Neutrophil (primary cell): ENCODE data around the gene TCP10L.

Source experiments
- H3K27ac ChIP-seq: fragments of 200-600 bp; sonication (generic); 2 replicates; pipeline ENCODE4 v1.5.1; 2016; ENCODE audit warnings: mild to moderate bottlenecking, moderate library complexity
- H3K27me3 ChIP-seq: fragments of 200-600 bp; sonication (generic); 2 replicates; pipeline ENCODE4 v1.6.0; 2016; ENCODE audit warnings: mild to moderate bottlenecking
- H3K36me3 ChIP-seq: fragments of 200-600 bp; sonication (generic); 2 replicates; pipeline ENCODE4 v1.5.1; 2017
- H3K4me1 ChIP-seq, 2 experiments: fragments of 200-600 bp in 1 of 2; sonication (generic) in 1 of 2; 1 replicate in 1 of 2; 2 replicates in 1 of 2; pipeline versions ENCODE4 v1.5.1 to v1.6.1; 2013 to 2016; ENCODE audit warnings: low read depth in 1 of 2, low read length in 1 of 2, mild to moderate bottlenecking in 1 of 2, moderate library complexity in 1 of 2; ENCODE audit not compliant: control insufficient read depth in 1 of 2, insufficient read depth in 1 of 2
- H3K4me3 ChIP-seq, 2 experiments: fragments of 200-600 bp in 1 of 2; sonication (generic) in 1 of 2; 1 replicate in 1 of 2; 2 replicates in 1 of 2; pipeline ENCODE4 v1.5.1; 2013 to 2016; ENCODE audit warnings: low read depth in 1 of 2, low read length in 1 of 2, mild to moderate bottlenecking in 1 of 2, moderate library complexity in 1 of 2
- H3K9me3 ChIP-seq: fragments of 200-600 bp; sonication (generic); 2 replicates; pipeline ENCODE4 v1.5.1; 2016
- TF ChIP-seq, protein P1 (sequence below): fragments of 200-600 bp; sonication (generic); IDR thresholded peaks from 2 replicates; pipeline ENCODE4 v1.5.1; 2016; ENCODE audit warnings: antibody characterized with exemption

Gene TCP10L

DNA sequence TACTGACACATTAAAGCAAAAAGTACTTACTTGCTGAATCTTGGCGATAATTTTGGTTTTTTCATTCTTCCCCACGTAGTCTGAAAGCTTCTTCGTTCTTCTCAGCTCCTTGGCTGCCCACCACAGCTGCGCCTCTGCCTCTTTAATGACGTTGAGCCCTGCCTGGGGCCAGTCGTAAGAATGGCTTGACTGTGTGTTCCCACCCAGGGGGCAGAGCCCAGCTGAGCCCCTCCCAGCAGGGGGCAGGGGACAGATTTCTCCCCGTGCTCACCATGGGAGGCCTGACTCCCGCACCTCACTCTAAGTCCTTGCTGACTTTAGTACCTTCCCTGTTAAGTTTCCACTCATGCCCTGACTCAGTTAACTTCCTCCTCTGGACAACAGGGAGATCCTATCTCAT is 17.8 kb upstream of the TCP10L start:
- Histone ChIP-seq H3K9me3 (no peaks in the 10 kb centered on the region), H3K36me3 (peaks cover 59% of the 10 kb centered on the region), H3K4me3 (no peak overlapping the region), H3K27ac (no peak overlapping the region), H3K4me1 (no peaks in the 10 kb centered on the region), H3K27me3 (no peaks in the 10 kb centered on the region)
- TF ChIP-seq, protein P1, sequence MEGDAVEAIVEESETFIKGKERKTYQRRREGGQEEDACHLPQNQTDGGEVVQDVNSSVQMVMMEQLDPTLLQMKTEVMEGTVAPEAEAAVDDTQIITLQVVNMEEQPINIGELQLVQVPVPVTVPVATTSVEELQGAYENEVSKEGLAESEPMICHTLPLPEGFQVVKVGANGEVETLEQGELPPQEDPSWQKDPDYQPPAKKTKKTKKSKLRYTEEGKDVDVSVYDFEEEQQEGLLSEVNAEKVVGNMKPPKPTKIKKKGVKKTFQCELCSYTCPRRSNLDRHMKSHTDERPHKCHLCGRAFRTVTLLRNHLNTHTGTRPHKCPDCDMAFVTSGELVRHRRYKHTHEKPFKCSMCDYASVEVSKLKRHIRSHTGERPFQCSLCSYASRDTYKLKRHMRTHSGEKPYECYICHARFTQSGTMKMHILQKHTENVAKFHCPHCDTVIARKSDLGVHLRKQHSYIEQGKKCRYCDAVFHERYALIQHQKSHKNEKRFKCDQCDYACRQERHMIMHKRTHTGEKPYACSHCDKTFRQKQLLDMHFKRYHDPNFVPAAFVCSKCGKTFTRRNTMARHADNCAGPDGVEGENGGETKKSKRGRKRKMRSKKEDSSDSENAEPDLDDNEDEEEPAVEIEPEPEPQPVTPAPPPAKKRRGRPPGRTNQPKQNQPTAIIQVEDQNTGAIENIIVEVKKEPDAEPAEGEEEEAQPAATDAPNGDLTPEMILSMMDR, result no peak

DNA sequence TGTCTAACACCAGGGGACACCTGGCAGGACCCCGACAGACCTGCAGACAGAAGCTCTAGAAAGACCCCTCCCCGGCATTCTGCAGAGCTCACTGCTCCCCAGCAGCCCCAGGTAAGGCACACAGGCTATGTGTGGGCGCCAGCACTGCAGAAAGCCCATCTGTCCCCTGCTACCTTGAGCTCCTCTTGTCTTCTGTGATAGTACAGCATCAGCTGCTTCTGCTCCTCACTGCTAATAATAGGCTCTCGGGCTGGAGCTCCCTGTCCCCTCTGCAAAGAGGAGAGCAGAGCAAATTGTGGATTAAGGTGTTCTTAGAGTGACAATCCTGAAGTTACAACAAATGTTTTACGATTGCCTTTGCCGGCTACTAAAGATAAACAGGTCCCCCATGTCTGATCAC is 16.8 kb upstream of the TCP10L start:
- no peaks in the 10 kb centered on the region for H3K4me1 ChIP-seq
- H3K36me3 ChIP-seq, result peaks cover 59% of the 10 kb centered on the region
- TF ChIP-seq, protein P1, result no peak
- no peaks in the 10 kb centered on the region for H3K27me3 ChIP-seq
- no peaks in the 10 kb centered on the region for H3K9me3 ChIP-seq
- no peak overlapping the region for H3K4me3 ChIP-seq
- no peak overlapping the region for H3K27ac ChIP-seq

DNA sequence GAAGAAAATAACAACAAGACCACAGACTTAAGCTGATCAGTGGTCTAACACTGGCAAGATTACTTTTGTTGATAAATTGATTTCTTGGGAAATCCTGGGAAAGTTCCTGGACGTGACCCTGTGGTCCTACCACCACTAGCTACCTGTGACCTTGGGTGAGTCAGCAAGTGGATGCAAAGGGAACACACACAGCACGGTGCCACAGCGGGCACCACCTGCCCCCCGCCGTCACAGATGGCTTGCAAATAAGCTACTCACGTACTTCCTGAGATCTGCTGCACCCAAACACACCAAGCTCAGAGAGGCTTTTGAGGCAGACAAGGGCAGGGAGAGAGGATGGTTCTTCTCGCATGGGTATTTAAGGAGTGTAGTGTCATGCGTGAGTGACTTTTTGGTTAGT is 14.2 kb upstream of the TCP10L start:
- Histone ChIP-seq H3K9me3 (no peaks in the 10 kb centered on the region), H3K4me1 (no peaks in the 10 kb centered on the region), H3K27ac (no peak overlapping the region), H3K36me3 (peaks cover 38% of the 10 kb centered on the region), H3K27me3 (no peaks in the 10 kb centered on the region), H3K4me3 (no peak overlapping the region)
- TF ChIP-seq, protein P1, result no peak

DNA sequence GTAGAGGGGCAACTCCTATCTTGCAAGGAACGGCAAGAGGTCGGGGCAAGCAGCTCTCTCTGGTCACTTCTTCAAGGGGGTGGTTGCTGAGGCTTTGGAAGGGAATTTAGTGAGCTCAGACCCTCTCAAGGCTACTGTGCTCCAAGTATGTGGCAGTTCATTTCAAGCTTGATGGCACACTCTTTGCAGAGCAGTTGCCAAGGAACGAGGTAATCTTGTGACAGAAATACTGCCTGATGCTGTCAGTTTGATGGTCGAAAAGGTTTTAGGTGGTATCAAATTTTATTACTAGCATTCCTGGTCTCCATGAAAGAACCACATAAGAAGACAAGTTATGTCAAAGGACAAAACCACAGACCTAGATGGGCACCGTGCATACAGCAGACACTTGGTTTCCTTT is 13.8 kb upstream of the TCP10L start:
- no peaks in the 10 kb centered on the region for H3K4me1 ChIP-seq
- no peak overlapping the region for H3K27ac ChIP-seq
- no peaks in the 10 kb centered on the region for H3K27me3 ChIP-seq
- TF ChIP-seq, protein P1, result no peak
- H3K36me3 ChIP-seq, result peaks cover 34% of the 10 kb centered on the region
- no peaks in the 10 kb centered on the region for H3K9me3 ChIP-seq
- no peak overlapping the region for H3K4me3 ChIP-seq

DNA sequence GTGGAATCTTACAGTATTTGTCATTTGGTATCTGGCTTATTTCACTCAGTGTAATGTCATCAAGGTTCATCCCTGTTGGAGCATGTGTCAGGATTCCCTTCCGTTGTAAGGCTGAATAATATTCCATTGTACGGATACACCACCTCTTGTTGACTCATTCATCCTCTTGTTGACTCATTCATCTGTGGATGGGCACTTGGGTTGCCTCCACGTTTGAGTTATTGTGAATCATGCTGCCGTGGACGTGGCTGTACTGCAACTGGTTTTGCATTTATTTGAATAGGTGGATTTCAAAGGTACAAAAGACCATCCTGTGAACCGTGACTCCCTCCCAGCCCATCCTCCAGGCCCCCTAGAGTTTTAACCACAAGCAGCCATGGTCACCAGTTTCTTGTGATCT is 11.9 kb upstream of the TCP10L start:
- Histone ChIP-seq H3K4me1 (no peaks in the 10 kb centered on the region), H3K36me3 (peaks cover 15% of the 10 kb centered on the region), H3K27me3 (no peaks in the 10 kb centered on the region), H3K4me3 (no peak overlapping the region), H3K27ac (no peak overlapping the region), H3K9me3 (no peaks in the 10 kb centered on the region)
- TF ChIP-seq, protein P1, result no peak

DNA sequence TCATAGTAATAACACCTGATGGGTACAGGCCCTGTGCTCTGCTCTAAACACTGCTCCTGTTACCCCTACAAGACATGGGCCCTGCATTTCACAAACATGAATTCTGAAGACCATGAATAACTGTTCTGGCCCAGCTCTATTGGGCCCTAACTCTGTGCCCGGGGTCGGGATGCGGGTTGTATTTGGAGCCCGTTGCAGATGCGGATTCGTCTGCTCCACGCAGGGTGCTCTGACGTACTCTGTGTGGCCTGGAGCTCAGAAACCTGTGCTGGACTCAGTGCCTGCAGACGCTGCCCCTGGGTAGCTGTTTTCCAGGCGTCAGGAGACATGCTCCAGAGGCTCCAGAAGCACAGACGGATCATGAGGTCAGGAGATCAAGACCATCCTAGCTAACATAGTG is 10.1 kb upstream of the TCP10L start:
- H3K4me3 ChIP-seq, result no peak overlapping the region
- H3K36me3 ChIP-seq, result peaks cover 12% of the 10 kb centered on the region
- no peaks in the 10 kb centered on the region for H3K4me1 ChIP-seq
- no peaks in the 10 kb centered on the region for H3K9me3 ChIP-seq
- H3K27ac ChIP-seq, result no peak overlapping the region
- H3K27me3 ChIP-seq, result no peaks in the 10 kb centered on the region
- TF ChIP-seq, protein P1, result no peak
